ENCODE measurements around the gene OXSR1.

GRCh38 chr3:38265604-38266307 lies 100.4 kb downstream of the OXSR1 start, which contains the start of gene SLC22A13:
- TF ChIP-seq, protein P1, sequence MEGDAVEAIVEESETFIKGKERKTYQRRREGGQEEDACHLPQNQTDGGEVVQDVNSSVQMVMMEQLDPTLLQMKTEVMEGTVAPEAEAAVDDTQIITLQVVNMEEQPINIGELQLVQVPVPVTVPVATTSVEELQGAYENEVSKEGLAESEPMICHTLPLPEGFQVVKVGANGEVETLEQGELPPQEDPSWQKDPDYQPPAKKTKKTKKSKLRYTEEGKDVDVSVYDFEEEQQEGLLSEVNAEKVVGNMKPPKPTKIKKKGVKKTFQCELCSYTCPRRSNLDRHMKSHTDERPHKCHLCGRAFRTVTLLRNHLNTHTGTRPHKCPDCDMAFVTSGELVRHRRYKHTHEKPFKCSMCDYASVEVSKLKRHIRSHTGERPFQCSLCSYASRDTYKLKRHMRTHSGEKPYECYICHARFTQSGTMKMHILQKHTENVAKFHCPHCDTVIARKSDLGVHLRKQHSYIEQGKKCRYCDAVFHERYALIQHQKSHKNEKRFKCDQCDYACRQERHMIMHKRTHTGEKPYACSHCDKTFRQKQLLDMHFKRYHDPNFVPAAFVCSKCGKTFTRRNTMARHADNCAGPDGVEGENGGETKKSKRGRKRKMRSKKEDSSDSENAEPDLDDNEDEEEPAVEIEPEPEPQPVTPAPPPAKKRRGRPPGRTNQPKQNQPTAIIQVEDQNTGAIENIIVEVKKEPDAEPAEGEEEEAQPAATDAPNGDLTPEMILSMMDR (conservative IDR thresholded peaks at IDR 0.05; ENCODE audit: low read depth in 2 of 2) = no peak
- TF ChIP-seq POLR2AphosphoS5 (IDR thresholded peaks at IDR 0.05; ENCODE audit: low read depth) (no peak), REST (IDR thresholded peaks at IDR 0.05; ENCODE audit: unreplicated experiment) (no peak), JUNB (IDR thresholded peaks at IDR 0.05; ENCODE audit: unreplicated experiment) (no peak), EZH2phosphoT487 (IDR thresholded peaks at IDR 0.05; ENCODE audit: unreplicated experiment) (no peak), EZH2 (IDR thresholded peaks at IDR 0.05; ENCODE audit: low read depth, unreplicated experiment) (no peak), ZNF114 (CRISPR knock-in tag; IDR thresholded peaks at IDR 0.05) (no peak)
